Hepatocyte (in vitro differentiated cells): ENCODE measurements around the gene MINDY4.

ENCODE experiments used
- CTCF ChIP-seq: fragments of 200-600 bp; sonication (generic); IDR thresholded peaks from 2 replicates; pipeline ENCODE4 v1.5.1; 2016; ENCODE audit warnings: antibody characterized with exemption, mild to moderate bottlenecking; ENCODE audit not compliant: poor library complexity
- EZH2phosphoT487 ChIP-seq: fragments of 200-600 bp; sonication (generic); IDR thresholded peaks from one replicate; pipeline ENCODE4 v1.6.1; 2018; ENCODE audit warnings: antibody characterized with exemption, mild to moderate bottlenecking, low read depth, moderate library complexity; ENCODE audit not compliant: unreplicated experiment, severe bottlenecking

DNA sequence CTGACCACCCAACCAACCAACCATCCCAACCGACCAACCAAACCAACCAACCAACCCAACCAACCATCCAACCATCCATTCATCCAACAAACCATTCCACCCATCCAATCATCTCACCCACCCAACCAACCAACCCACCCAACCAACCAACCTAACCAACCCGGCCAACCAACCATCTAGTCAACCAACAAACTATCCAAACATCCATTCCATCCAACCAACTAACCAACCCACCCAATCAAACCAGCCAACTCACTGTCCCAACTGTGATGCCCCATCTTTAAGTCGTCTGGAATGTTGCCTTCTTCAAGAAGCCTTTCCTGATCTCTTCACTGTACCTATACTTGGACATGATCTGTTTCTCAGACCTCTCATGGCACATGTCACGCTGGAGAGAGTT is 31.6 kb downstream of the MINDY4 start:
- no peak for TF ChIP-seq CTCF
- TF ChIP-seq EZH2phosphoT487: no peak
